ENCODE measurements around the gene SLBP.

Gene SLBP

GRCh38 chr4:1670279-1670678, 41.8 kb downstream of the SLBP start:
- DNase-seq = no peak

- DNase-seq = no peak
These were observed 42.3 kb downstream of the SLBP start for GRCh38 chr4:1669850-1670249.

- DNase-seq = no peak
These were observed 42.8 kb downstream of the SLBP start for GRCh38 chr4:1669270-1669669.

GRCh38 chr4:1668488-1668840, 43.7 kb downstream of the SLBP start:
- DNase-seq = no peak

- DNase-seq = no peak
These were observed 44.8 kb downstream of the SLBP start for GRCh38 chr4:1667273-1667672.

GRCh38 chr4:1666391-1666790, 45.7 kb downstream of the SLBP start:
- DNase-seq = no peak

- no peak for DNase-seq
These were observed 48.0 kb downstream of the SLBP start for GRCh38 chr4:1664141-1664540.

- DNase-seq = no peak
These were observed 48.6 kb downstream of the SLBP start for GRCh38 chr4:1663549-1663948.

GRCh38 chr4:1661695-1662094, 50.4 kb downstream of the SLBP start:
- no peak for DNase-seq

- DNase-seq = no peak
These were observed 51.0 kb downstream of the SLBP start for GRCh38 chr4:1660948-1661677.

GRCh38 chr4:1659104-1660043, 52.7 kb downstream of the SLBP start:
- DNase-seq = no peak

GRCh38 chr4:1658581-1658980, 53.5 kb downstream of the SLBP start:
- no peak for DNase-seq

- no peak for DNase-seq
These were observed 54.0 kb downstream of the SLBP start for GRCh38 chr4:1658146-1658545.

- DNase-seq = no peak
These were observed 55.1 kb downstream of the SLBP start for GRCh38 chr4:1656986-1657385.

- DNase-seq = no peak
These were observed 56.0 kb downstream of the SLBP start for GRCh38 chr4:1656132-1656531.

- DNase-seq = no peak
These were observed 56.4 kb downstream of the SLBP start for GRCh38 chr4:1655676-1656075.

- DNase-seq = no peak
These were observed 57.0 kb downstream of the SLBP start for GRCh38 chr4:1655081-1655480.

GRCh38 chr4:1654216-1654955, 57.7 kb downstream of the SLBP start:
- DNase-seq = no peak

- no peak for DNase-seq
These were observed 58.3 kb downstream of the SLBP start for GRCh38 chr4:1653776-1654175.

GRCh38 chr4:1652088-1652487, 60.0 kb downstream of the SLBP start:
- no peak for DNase-seq

GRCh38 chr4:1651609-1652008, 60.5 kb downstream of the SLBP start:
- DNase-seq = no peak

GRCh38 chr4:1648962-1649361, 63.2 kb downstream of the SLBP start:
- DNase-seq = no peak

- DNase-seq = no peak
These were observed 64.7 kb downstream of the SLBP start for GRCh38 chr4:1647432-1647831.

GRCh38 chr4:1646690-1647089, 65.4 kb downstream of the SLBP start:
- DNase-seq = no peak

All from stimulated activated naive CD4-positive, alpha-beta T cell treated with Interleukin-2 at 50 U/mL for 16 hours (primary cell).